HG03097 (cell line): ENCODE data around the gene EEF1A2.

Source experiments
- ATAC-seq: cut with Tn5 transposase; IDR thresholded peaks from one replicate; pipeline ENCODE4 v1.9.1; 2021; ENCODE audit not compliant: unreplicated experiment, low FRiP score

The EEF1A2 gene

DNA sequence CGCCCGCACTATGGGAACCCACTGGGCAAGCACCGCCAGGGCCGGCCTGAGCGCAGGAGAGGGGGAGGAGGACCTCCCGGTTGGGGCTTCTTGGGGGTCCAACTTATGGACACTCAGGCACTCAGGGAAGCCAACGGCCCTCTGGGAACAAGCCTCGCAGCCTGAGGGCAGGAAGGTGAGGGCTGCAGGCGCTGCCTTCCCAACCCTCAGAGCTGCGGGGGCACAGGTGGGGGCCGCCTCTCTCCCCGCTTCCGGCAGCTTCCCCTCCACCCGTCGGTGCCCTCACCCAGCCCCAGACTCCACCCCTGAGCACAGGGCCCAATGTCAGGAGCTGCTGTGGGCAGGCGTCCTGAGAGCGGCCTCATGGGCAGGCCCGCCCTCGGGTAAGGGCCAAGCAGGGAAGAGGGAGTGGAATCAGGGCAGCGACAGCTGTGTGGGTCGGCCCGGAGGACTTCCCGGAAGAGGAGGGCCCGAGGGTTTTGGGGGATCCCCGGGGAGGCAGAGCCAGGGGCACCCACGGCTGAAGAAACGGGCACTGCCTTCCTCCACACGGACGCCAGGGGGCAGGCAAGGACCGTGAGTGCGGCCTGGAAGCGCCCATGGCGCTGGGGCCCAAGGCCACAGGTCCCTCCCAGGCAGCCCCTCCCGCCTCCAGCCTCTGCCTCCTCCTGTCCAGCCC is 38.8 kb upstream of the EEF1A2 start:
- peak; percentile 91 for ATAC-seq

DNA sequence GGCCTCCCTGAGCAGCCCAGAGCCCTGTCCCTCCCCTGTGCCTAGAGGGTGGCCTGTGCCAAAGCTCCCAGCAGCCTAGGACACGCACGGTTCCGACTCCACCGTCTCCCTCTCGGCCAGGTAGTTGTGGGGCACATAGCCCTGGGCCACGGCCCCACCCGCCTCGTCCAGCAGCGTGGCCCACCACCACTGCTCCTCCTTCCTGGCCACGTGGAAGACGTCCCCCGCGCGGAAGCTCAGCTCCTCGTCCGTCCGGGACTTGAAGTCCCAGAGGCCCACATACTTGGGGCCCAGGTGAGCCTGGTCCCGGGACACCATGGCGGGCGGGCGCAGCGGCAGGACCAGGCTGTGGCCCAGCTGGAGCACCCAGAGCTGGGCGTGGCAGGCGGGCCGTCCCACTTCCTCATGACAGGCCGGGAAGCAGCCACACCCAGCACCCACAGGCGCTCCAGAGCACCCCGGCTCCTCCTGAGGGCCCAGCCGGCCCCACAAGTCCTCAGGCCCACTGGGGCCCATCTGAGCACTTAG is 38.2 kb upstream of the EEF1A2 start, which contains the start of gene PTK6:
Gene PTK6, minus strand, starts transcription at position 380 of the 528 bp plus-strand sequence. Its CDS starts 62 bp downstream, at position 318.
- peak; percentile 12 for ATAC-seq

DNA sequence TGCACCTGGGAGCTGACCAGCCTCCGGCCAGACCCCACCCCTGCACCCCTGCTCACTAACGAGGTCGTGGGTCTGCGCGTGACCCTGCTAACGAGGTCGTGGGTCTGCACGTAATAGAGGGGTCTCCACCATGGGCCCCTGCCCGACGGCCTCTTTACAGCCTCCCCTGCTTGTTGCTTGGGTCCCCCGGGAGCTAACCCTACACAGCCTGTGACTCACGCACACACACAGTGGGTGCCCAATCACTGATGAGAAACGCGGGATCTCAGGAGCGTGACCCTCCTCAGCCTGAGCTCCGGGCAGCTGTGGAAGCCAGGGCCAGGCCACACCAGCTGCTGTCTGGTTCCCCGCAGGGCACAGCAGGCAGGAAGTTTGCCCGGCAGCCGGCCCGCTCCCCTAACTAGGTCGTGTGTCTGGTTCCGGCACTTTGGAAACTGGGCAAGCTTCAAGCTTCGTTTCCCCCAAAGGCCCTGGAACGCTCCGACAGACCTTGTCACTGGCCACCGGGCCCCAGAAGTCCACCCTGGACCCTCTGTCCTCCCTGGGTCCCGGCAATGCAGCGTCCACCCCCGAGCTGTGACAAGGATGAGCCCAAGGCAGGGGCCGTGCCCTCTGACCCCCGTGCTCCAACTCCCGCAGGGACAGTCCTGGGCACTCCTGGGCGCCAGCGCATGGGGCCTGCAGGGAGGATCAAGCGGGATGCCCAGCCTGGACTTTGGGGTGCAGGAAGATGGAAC is 37.5 kb upstream of the EEF1A2 start:
- ATAC-seq = no peak

DNA sequence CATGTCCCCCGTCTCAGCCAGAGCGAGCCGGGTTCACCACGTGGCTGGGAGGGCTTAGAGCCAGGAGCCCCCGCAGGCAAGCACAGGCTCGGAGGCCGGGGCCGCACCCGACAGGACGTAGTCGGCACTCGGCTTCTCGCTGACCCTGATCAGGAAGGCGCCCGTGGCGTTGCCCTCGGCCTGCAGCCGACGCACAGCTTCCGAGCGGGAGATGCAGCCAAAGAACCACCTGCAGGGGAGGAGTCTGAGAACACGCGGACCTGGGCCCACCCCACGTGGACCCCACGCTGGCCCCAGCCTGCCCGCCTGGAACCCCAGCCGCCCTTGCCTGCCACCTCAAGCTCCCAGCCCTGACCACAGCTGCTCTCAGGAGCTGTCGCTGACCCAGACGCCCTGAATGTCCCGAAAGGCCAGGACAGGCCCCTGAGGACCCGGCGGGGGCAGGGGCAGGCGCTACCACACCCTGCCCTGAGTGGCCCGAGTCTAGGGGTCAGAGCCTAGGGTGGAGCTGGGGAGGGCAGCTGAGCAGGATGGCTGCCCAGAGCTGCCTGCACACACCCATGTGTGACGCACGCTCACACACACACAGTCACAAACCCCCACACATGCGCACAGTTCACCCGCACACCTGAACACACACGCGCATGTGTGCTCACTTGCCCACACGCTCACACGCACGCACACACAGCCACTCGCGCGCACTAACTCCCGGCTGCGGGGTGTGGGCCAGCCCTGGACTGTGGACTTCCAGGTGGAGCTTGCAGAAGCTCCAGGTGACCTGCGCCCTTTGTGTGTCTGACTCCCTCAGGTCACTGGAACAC is 36.2 kb upstream of the EEF1A2 start:
- ATAC-seq = no peak

DNA sequence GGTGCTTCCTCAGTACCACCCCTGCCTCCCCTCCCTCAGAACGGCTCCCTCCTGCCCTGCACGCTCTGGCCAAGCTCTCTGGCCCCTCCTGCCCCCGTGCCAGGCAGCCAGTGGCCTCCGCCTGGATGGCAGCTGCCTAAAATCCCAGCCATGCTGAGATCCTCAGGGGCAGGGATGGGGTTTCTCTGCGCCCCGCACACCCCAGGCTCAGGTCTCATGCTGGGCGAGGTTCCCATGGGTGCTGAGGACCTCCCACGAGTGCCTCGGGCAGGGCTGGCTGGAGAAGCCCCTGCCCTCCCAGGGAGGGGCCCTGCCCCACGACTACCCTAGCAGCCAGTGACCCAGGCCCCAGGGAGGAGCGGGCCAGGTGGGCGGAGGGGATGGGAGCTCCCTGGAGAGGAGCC is 35.5 kb upstream of the EEF1A2 start:
- no peak for ATAC-seq

DNA sequence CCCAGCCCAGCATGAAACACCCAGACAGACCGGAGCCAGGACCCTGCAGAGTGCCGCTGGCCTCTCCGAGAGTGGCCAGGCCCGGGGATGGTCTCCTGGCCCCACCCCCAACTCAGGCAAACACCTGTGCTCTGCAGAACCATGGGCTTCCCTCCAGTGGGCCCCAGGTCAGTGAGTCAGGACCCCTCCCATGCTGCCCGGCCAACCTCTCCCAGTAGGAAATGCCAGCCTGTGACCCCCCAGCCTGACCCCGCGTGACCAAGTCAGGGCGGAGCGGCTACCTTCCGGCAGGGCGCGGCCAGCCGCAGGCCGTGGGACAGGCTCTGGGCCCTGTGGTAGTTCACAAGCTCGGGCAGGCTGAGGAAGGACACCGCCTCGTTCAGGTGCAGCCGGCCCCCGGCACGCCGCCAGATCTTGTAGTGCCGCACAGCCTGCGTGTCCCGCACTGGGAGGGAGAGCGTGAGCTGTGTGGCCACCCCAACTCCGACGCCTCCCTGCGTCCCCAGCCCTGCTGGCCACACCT is 35.0 kb upstream of the EEF1A2 start:
- no peak for ATAC-seq

DNA sequence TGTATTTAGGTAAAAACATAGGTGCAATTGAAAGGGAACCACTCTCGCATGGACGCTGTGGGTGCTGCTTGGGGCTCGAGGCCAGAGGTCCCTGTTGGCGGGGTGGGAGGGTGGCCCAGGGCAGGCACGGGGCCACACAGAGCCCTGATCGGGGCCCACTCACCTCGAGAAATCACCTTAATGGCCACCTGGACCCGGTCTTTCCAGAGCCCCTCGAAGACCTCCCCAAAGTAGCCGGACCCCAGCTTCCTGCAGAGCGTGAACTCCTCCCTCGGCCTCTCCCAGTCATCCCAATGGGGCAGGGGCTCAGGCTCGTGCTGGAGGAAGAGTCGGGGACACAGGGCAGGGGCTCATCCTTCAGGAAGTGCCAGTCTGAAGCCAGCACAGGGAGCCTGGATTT is 34.5 kb upstream of the EEF1A2 start:
- no peak for ATAC-seq

DNA sequence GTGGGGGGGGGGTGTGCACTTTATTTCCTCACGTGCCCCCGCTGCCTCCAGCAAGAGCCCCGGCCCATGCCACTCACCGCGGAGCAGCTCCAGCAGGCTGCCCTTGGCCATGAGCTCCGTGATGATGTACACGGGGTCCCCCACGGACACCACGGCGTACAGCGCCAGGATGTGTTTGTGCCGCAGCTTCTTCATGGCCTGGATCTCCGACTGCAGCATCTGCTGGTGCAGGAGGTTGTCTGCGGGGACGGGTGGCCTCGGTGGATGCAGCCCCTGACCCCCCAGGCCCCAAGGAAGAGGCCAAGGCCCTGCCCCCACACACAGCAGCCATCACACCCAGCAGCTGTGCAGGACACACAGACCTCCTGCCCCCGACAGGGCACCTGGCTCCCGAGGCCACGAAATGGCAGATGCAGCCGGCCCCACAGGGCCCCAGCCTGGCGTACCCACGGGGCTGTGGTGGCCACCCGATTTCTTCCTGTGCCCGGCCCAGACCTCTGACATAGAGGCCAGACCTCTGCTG is 33.6 kb upstream of the EEF1A2 start:
- no peak for ATAC-seq

DNA sequence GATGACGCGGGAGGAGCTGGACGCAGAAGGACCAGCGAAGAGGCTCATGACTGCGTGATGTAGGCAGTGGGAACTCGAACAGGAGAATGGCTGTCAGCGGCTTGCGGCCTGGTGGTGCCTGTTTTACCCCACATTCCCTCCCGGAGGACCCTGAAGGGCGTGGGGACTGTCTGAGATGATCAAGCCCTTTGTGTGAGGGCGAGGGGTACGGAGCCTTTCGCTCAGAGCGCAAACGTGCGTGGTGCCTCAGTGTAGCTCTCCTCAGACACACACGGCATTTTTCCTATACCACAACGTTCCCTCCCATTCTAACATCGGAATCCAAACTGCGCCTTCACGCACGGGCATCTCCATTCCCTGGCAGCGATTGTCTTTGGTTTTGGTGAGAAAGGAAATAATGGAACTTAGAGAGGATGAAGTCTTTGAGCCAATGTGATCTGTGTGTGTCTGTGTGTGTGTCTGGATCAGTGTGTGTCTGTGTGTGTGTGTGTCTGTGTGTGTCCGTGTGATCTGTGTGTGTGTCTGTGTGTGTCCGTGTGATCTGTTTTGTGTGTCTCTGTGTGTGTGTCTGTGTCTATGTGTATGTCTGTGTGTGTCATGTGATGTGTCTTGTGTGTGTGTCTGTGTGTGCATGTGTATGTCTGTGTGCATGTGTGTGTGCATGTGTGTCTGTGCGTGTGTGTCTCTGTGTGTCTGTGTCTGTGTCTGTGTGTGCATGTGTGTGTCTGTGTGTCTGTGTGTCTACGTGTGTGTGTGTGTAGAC is 33.0 kb upstream of the EEF1A2 start:
- no peak for ATAC-seq

DNA sequence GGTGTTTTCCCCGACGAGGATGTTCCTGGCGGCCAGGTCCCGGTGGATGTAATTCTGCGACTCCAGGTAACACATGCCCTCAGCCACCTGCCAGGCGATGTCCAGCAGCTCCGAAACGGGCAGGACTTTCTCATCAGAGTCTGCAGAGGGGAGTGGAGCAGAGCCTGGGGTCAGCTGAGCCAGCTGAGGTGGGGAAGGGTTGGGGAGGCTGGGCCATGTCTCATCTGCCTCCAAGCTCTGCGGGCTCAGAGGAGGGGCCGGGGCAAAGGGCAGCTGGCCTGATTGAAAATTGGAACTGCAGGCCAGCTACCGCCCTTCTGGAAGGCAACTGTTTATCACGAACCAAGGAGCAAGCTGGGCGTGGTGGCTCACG is 31.9 kb upstream of the EEF1A2 start:
- ATAC-seq = no peak

DNA sequence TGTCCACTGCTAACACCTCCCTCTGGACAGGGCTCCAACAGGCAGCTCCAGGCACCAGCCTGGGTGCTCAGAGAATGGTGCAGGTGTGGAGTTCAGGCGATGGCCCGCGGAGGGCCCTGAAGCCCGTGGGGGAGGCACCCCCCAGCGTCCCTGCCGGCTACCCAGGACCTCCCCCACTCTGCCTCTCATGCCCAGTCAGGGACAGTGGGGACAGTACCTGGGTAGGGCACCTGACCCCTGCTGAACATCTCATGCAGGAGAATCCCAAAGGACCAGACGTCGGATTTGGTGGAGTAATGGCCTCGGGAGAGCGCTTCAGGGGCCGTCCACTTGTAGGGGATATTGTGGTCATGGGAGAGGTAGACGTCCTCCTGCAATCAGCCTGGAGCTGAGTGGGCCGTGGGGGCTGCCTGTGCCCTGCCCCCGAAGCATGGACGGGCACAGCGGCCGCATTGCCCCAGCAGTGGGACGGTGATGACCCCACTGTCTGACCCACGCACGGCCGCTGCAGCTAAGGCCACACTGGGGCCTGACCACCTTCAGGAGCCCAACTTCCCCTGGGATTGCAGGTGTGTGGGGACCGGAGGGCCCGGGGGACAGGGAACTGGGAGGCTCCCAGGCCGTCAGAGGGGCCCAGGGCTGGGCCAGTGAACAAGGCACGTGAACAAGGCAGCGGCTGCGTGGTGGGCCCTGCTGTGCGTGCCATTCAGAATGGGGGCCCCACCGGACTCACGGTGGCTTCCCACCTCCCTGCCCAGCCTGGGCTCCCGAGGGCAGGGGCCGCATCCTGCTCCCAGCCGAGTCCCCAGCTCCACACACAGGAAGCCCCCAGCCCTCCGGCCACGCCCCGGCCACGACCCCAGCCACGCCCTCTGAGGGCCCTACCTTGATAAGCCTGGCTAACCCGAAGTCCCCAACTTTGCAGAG is 31.2 kb upstream of the EEF1A2 start:
- ATAC-seq = no peak

DNA sequence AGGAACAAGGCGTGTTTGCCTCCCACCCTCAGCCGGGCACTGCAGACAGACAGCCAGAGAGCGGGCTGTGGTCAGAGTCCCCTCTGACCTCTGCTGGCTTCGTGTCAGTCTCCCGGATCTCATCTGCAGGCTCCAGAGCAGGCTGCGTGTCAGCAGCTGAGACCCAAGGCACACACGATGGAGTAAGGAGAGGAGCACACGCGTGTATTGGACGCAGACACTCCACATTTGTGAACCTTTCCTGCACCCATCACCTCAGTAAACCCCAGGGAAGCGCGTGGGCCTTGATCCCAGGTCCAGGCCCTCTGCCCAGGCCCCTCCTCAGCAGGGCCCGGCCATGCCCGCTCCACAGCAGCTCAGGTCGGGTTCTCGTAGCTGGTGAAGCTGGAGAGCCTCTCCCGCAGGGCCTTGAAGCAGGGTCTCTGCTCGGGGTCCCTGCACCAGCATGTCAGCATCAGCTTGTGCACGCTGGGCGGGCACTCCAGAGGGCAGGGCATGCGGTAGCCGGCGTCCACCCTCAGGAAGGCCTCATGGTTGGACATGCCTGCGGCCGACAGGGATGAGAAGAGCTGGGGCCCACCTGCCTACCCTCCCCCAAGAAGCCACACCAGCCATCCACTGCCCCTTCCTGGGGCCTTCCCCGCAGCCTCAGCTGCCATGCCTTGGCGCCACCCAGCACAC is 30.4 kb upstream of the EEF1A2 start:
- ATAC-seq = no peak

DNA sequence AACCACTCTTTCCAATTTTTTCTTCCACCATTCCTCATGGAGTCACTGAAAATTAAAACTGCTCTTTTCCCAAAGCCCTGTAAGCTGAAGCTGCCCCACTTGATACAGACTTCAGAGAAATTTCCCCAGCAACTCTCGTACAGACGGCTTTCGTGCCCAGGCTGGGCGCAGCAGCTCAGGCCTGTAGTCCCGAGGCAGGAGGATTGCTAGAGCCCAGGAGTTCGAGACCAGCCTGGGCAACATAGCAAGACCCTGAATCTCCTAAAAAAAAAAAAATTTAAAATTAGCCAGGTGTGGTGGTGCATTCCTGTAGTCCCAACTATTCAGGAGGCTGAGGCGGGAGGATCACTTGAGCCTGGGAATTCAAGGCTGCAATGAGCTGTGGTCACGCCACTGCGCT is 28.3 kb upstream of the EEF1A2 start:
- ATAC-seq = no peak

DNA sequence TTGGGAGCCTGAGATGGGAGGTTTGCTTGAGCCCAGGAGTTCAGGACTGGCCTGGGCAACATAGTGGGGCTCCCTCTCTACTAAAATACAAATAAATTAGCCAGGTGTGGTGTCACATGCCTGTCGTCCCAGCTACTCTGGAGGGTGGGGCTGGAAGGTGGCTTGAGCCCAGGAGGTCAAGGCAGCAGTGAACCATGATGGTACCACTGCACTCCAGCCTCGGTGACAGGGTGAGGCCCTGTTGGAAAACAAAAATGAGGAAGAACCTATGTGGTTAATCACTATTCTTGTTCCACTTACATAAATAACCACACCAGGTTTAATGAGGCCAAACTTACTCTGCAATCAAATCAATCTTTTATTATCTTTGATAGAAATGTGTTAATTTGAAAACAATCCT is 27.1 kb upstream of the EEF1A2 start:
- ATAC-seq = no peak

DNA sequence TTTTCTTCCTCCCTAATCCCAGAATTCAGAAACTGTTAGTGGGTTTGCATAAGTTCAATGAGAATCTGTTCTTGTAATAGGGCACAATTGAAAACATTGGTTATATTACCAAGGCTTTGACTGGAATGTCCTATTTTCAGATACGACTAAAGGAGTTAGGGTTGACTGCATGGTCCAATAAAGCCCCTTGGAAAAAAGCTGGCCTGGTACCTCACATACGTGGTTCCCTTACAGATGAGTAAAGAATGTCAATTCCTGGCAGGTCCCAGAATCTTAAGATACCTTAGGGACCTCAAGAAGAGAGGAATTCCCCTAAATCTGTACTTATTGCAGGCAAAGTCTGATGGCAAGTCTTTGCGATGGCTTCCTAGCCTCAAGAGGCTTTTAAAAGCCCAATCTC is 26.3 kb upstream of the EEF1A2 start:
- no peak for ATAC-seq

DNA sequence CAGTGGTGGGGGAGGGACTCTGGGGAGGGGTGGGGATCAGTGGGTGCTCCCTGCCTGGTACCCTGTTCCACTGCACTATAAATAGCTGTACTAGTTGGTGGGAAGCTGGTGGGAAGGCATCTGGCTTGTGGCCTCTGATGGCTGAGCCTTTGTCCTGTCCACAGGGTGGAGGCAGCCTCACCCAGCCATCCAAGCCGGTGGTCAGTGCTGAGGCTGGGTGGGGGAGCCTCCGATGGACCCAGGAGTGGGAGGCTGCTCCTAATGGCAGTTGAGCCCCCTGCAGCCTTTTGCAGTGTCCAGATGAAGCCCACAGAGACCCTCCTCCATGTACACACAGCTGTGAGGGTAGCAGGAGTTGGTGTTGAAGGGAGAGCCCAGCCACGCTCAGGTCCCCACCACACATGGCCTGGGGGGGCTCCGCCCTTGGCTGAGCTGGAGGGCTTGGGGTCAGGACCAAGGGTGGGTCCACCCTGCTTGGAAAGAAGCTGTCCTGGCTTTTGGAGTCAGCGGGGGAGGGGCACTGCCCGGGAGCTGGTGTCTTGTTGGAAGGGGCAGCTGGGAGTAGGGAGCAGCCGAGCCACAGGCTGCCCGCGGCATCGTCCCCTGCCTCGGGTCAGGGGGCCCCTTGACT is 24.2 kb upstream of the EEF1A2 start:
- no peak for ATAC-seq

DNA sequence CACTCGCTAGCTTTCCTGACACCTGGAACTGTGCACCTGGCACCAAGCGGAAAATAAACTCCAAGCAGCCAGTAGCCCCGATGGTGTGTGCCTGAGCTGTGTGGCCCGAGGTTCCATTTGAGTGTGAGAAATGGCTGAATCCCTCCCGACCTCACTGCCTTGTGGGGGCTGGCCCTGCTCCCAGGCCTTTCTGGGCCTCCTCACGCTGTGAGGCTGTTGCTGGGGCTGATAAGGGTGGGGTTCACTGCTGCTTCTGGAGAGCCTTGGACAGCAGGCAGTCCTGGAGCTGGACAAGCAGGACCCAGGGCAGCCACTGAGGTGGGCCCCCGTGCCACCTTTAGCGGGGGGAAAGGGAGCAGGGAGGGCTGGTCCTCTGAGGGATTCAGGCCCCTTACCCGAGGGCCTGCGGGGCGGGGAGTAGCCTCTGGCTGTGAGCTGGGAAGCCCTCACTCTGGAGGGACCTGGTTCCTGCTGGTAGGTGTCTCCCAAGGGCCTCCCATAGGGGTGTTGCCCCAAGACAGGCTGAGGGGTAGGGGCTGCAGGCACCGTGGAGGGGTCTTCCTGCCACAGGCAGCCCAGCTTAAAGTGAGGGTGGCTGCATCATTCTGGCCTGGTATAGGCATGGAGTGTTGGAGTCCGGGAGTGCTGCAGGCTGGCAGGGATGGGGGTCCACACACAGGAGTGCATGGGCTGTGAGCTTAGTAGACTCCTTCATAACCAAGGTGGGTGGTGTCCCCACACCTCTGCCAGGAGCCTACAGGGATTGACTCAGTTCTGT is 23.4 kb upstream of the EEF1A2 start:
- no peak for ATAC-seq
